SW480 (cell line): Measurements from ENCODE around the gene KLK13.

Source experiments
- DNase-seq: peaks from one replicate; pipeline ENCODE4 v3.0.0-alpha.2; 2016; ENCODE audit warnings: low spot score

Gene KLK13

DNA sequence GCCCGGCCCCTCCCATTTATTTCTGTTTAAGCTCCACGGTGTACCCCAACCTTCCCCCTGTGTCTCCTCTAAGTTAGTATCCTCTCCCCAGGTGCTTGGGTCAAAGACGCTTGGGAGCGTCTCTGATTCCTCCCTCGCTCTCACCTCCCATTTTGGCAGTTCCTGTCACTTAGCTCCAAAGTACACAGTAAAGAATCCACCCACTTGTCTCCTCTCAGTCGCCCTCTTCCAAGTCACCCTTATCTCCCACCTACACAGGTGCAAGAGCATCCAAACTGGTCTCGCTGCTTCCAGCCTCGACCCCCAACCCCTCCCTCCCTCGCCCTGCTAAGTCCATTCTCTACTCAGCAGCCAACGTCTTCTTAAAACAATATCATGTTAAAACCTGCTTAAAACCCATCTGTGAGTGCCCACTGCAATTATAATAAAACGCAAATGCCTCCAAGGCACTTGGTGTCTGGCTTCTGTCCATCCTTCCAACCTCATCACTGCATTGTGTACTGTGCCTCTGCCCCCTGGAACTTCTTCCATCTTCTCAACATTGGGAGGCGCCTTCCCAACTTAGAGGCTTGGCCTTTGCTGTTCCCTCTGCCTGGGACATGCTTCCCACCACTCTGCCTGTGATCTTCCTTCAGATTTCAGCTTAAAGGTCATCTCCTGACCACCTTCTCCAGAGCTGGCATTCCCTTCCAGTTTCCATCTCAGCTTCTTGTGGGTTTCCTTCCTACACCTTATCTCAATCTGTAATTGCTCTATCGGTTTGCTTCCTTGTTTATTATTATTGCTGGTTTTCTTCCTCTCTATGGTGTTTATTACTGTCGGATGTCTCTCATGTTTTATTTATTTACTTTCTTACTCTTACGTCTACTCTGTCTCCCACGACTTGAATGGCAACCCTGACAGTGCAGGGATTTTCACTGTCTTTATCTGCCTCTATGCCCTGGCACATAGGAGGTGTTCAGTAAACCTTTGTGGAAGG is 27.3 kb upstream of the KLK13 start:
- DNase-seq = no peak

DNA sequence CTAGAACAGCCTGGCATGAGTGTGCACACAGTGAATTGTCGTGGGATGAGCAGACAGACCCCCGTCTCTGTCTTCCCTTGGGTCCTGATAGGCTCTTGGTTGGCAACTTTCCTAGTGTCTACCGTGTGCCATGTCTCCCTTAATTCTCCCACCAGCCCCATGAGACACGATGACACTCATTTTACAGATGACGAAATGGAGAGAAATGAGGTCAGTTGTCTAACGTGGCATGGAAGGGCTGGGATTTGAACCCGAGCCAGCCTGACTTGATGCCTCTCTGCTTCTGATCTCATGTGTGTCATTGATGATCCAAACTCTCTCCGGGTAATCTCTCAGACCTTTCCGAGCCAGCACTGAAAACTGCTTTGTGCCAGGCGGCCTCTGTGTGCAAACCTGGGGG is 26.2 kb upstream of the KLK13 start:
- no peak for DNase-seq

DNA sequence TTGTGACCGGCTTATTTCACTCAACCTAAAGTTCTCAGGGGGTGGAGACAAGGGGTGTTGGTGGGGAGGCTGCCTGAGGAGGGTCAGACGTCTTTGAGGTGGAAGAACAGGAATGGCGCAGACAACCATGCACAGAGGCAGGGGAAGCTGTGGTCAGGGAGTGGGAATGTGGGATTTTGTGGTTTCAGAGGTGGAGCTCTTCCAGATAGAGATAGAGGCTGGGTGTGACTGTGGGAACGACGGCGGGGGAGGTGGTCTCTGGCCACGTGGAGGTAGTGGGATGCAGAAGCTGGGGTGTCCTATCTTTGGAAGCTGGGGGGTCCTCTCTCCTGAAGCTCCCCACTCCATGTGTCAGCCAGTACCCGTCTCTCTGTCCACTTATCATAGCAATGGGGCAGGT is 25.6 kb upstream of the KLK13 start:
- DNase-seq = peak; percentile 55

- no peak for DNase-seq
These were observed 24.9 kb upstream of the KLK13 start for GRCh38 chr19:51089786-51090185.

- no peak for DNase-seq
These were observed 21.4 kb upstream of the KLK13 start for GRCh38 chr19:51086153-51086850.

DNA sequence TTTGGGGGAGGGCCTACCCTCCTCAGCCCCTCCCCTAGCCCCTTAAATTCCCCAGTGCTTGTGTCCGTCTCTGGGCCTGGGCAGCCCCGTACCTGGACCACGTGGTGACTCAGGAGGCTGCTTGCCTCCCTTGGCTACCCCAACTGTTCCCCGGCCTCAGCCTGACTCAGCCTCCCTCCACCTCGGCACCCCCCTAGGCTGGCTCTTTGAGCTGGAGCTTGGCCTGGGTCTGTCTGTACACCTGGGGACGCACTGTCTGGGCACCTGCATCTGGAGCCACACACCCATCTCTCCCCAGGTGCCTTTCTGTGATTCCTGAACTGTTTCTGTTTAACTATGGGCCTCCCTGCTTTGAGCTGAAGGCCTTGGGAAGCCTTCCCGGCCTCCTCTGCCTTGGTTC is 19.6 kb upstream of the KLK13 start:
- no peak for DNase-seq

- DNase-seq = no peak
These were observed 18.9 kb upstream of the KLK13 start for GRCh38 chr19:51083783-51084182.

DNA sequence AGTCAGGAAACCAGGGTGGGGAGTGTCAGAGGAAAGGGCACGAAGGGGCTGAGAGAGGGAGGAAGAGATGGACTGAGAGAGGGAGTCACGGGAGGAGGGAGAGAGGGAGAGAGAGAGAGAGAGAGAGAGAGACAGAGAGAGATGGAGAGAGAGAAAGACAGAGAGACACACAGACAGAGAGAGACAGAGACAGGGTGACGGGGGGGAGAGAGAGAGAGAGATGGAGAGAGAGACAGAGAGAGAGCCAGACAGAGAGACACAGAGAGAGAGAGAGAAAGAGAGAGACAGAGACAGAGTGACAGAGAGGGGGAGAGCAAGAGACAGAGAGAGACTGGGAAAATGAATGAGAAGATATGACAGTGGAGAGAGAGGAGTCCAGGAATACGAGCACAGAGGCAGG is 18.3 kb upstream of the KLK13 start:
- DNase-seq = no peak

DNA sequence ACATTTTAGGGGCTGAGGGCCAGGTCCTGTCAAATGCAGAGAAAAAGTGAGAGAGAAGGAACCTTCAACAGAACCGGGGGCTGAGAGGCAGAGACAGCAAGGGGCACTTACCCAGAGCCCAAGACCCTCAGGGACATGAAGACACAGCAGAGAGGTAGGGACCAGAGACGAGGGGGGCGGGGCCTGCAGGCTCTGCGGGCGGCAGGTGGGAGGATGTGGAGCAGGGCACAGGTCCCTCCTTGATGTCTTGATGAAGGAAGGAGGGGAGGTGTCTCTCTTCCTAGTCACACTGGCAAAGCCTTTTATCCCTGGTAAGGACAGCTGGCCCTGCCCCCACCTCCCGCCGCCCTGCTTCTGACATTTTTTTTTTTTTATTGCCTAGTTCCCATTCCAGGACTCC is 17.7 kb upstream of the KLK13 start, which contains the start of gene KLK14:
Gene KLK14 (minus strand): TSS at position 277 of the 400 bp plus-strand sequence. CDS start 273 bp downstream, at position 4.
- DNase-seq = no peak

DNA sequence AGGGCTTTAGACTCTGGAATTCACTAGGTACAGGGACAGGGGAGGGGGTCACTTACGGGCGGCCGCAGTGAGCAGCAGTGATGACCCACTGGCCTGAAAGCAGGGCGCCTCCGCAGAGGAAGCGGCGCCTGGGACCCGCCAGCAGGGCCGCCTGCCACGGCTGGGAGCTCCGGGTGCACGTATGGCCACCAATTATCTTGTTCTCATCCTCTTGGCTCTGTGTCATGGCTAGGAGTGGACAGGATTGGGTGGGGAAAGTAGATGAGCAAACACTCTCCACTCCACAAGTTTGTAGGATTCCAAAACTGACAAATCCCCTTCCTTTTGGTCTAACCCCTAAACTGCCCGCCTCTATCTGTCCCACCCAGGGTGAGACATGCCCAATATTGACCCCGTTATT is 16.6 kb upstream of the KLK13 start:
- no peak for DNase-seq

DNA sequence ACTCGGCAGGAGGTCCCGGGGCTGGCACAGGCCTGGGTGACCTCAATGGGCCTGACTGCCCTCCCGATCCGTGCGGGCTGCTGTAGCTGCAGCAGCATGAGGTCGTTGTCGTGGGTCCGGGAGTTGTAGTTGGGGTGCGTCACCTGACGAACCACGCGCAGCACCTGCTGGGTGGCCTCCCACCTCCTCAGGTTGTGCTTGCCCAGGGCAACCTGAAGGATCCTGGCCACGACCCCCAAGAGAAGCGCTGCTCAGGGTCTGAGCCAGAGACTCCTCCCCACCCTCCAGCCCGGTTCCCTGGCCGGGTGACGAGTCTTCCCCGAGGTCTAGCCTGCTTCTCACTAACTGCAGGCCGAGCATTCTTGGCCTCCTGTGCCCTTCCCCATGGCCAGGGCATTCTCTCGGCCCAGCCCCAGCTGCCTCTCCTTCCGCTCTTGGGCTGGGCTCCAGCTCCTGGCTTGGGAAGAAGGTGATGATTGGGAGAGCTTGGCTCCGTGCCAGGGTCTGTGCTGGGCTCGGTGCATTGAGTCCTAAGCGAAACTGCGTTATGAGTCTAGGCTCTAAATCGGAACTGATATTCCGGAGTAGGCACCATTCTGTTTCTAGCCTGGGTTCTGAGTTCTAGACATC is 14.7 kb upstream of the KLK13 start:
- no peak for DNase-seq

DNA sequence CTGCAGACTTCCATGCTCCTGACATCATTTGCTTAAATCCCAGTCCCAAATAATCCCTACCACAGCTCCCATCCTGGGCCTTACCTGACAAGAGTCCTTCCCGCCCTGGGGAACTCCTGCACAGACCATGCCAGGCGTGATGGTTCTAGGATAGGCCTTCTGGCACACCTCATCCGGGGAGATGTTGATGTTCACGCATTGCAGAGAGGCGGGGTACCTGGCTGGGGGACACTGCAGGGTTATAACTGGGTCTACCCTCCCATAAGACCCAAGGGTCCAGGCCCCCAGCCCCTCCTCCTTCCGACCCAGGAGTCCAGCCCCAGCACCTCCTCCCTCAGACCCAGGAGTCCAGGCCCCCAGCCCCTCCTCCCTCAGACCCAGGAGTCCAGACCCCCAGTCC is 13.8 kb upstream of the KLK13 start:
- DNase-seq = no peak

DNA sequence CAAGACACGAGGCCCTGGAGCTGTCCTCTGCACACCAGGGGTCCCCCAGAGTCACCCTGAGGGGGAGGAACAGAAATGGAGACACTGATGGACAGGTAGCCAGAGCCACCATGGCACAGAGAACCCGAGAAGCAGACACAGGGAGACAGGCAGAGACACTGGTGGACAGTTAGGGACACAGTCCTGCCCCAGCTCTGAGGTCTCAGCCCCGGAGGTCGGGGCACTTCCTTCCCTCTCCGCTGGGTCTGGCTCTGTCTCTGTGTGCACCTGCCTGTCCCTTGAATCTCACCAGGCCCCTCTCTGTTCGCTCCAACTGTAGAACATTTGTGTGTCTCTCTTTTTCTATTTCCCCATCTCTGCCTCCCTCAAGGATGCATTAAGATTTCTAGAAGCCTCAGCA is 13.2 kb upstream of the KLK13 start:
- no peak for DNase-seq

DNA sequence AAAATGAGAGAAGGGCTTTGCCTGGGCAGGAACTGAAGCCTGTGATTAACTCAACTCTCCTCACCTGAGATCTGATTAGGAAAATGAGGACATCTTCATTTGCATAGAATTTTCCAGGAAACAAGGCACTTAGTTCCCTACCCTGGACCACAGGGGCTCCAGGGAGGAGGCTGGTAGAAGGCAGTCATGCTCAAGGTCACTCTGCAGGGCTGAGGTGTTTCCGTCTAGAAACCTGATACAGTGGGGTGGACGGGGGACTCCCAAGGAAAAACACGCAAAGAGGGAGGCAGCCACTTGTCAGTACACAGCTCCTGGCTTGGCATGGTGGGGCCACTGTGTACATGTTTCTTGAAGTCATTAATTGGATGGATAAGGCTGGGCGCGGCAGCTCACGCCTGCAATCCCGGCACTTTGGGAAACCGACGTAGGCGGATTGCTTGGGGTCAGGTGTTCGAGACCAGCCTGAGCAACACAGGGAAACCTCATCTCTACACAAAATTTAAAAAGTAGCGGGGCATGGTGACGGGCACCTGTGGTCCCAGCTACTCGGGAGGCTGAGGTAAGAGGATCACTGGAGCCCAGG is 11.8 kb upstream of the KLK13 start:
- no peak for DNase-seq

DNA sequence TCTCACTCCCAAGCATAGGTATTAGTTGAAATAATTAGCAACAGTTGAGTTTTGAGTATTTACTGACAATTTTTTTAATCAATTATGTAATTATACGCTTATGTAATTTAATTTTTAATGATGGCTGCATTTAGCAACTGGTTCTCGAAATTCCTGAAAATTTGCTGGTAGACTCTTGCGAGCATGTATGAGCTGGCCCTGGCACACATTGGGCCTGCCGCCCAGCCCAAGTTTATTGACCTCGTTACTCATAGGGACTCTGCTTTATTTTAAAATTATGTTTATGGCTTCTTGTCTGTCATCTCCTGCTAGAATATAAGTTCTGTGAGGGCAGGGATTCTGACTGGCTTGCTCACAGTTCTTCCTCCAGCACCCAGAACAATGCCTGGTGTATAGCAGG is 11.1 kb upstream of the KLK13 start:
- DNase-seq = no peak

- no peak for DNase-seq
These were observed 6.2 kb upstream of the KLK13 start for GRCh38 chr19:51071095-51071405.

GRCh38 chr19:51070334-51071094 is 5.6 kb upstream of the KLK13 start:
- DNase-seq = no peak

GRCh38 chr19:51066393-51067186 is 1.7 kb upstream of the KLK13 start:
- DNase-seq = no peak

DNA sequence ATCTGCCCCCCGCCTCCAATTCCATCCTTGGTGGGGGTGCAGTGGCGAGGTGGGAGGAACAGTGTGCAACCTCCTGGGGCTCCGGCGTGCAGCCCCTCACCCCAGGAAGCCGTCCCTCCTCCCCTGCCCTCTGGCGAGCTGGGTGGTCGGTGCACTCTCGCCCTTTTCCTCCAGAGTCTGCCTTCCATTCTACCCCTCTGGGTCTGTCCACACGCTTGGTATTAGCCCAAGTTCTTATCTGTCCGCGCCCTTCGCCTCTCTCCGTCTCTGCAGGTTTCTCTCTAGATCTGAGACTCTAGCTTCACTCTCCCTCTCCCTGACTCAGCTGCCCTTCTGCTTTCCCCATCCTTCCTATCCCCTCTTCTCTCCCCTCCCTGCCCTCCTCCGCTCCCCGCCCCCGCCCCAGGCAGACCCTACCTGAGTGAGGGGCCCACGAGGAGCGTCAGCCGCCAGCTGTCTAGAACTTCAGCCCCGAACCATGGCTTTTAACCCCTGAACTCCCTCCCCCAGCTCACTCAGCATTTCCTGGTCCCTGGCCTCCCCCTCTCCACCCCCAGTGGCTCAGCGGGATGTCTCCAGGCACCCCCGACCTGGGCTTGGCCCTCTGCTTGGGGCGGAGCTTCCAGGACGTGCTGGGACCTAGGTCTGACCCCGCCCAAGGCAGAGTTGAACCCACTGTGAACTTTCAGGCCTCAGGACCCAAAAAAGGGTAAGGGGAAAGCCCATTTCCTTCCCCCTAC is 499 bp upstream of the KLK13 start:
- no peak for DNase-seq

DNA sequence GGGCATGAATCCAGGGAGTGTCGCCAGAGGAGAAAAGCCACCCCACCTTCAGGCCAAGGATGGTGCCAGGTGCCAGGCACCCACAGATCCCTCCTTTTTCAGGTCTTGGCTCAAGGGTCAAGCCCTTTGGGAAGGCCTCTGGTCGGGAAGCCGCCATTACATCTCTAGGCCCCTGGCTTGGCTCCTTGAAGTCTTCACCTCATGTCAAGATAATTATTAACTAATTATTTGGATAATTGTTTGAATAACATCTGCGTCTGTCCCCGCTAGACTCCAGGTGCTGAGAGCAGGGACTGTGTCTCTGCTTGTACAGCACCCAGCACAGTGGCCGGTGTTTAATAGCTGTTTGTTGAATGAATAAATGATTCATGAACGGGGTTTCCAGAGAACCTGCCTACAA is 1.2 kb downstream of the KLK13 start:
- DNase-seq = no peak
